ENCODE measurements around the gene ERO1B. TPM values are rescaled to one million over a fixed set of nuclear protein-coding genes. Genes with fewer than 3 reads are reported as not detected.

The ERO1B gene
- total RNA-seq, 1 donor from 2014 or later = 7.8 TPM

- no peaks in the 10 kb centered on the region for H3K4me1 ChIP-seq
- no peaks in the 10 kb centered on the region for H3K36me3 ChIP-seq
- no peaks in the 10 kb centered on the region for H3K9me3 ChIP-seq
- H3K27ac ChIP-seq = no peak overlapping the region
- no peak overlapping the region for H3K4me3 ChIP-seq
- intact Hi-C loops (cut with DNase I) = no loop called here
- DNase-seq (no peak), ATAC-seq (no peak)
- no peak for TF ChIP-seq CTCF (IDR thresholded peaks at IDR 0.05)
- no peaks in the 10 kb centered on the region for H3K27me3 ChIP-seq
Measured at GRCh38 chr1:236287757-236288619, 6.2 kb upstream of the ERO1B start.

- intact Hi-C loops (cut with DNase I) = no loop called here
- ATAC-seq = no peak
- TF ChIP-seq CTCF (IDR thresholded peaks at IDR 0.05) = no peak
Measured at GRCh38 chr1:236287356-236287755, 5.6 kb upstream of the ERO1B start.

GRCh38 chr1:236284291-236284721 lies 2.5 kb upstream of the ERO1B start:
- Histone ChIP-seq H3K36me3 (no peaks in the 10 kb centered on the region), H3K4me3 (no peak overlapping the region), H3K9me3 (no peaks in the 10 kb centered on the region), H3K4me1 (no peaks in the 10 kb centered on the region), H3K27me3 (no peaks in the 10 kb centered on the region), H3K27ac (no peak overlapping the region)
- intact Hi-C loops (cut with DNase I) = no loop called here
- ATAC-seq = no peak
- DNase-seq = no peak
- no peak for TF ChIP-seq CTCF (IDR thresholded peaks at IDR 0.05)

More at GRCh38 chr1:236287356-236287755, 5.6 kb upstream of the ERO1B start:
- Histone ChIP-seq H3K27me3 (no peaks in the 10 kb centered on the region), H3K27ac (no peak overlapping the region), H3K4me1 (no peaks in the 10 kb centered on the region), H3K9me3 (no peaks in the 10 kb centered on the region), H3K4me3 (no peak overlapping the region), H3K36me3 (no peaks in the 10 kb centered on the region)
- DNase-seq = no peak

- Histone ChIP-seq H3K4me1 (no peaks in the 10 kb centered on the region), H3K27ac (no peak overlapping the region), H3K4me3 (no peak overlapping the region), H3K27me3 (no peaks in the 10 kb centered on the region), H3K36me3 (no peaks in the 10 kb centered on the region), H3K9me3 (no peaks in the 10 kb centered on the region)
- TF ChIP-seq CTCF (IDR thresholded peaks at IDR 0.05) = no peak
- ATAC-seq (no peak), DNase-seq (no peak)
- intact Hi-C loops (cut with DNase I) = no loop called here
Measured at GRCh38 chr1:236282719-236283118, 961 bp upstream of the ERO1B start.

- Histone ChIP-seq H3K27me3 (no peaks in the 10 kb centered on the region), H3K4me1 (no peaks in the 10 kb centered on the region), H3K27ac (peak overlapping the region; percentile 53), H3K36me3 (no peaks in the 10 kb centered on the region), H3K9me3 (no peaks in the 10 kb centered on the region), H3K4me3 (peak overlapping the region; percentile 88)
- DNase-seq = no peak
- TF ChIP-seq CTCF (IDR thresholded peaks at IDR 0.05) = no peak
- ATAC-seq = no peak
- intact Hi-C loops (cut with DNase I) = no loop called here
Measured at GRCh38 chr1:236282425-236282716, 613 bp upstream of the ERO1B start.
